ENCODE results near the gene PPP1R14C. TPM values are rescaled to one million over a fixed set of nuclear protein-coding genes. Genes with fewer than 3 reads are reported as not detected.

PPP1R14C gene
- total and polyA plus RNA-seq, 2 experiments from 2014 or later = 1.1 to 1.4 TPM

DNA sequence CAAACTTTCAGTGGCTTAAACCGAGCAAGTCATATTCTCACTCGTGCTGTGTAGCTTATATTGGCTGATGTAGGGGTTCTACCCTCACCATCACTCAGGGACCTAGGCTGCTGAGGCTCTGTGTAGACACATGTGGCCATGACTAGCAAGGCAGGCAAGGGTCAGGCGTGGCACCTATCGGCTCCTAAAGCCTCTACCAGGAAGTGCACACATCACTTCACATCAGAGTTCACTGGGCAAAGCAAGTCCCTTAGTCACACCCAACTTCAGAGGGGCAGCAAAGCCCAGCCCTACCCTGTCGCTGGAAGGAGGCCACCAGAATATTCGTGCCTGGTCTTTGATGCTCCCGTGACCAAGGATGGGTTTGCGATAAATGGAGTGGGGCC lies 42.9 kb downstream of the PPP1R14C start (continued):
- TF ChIP-seq, protein P1, sequence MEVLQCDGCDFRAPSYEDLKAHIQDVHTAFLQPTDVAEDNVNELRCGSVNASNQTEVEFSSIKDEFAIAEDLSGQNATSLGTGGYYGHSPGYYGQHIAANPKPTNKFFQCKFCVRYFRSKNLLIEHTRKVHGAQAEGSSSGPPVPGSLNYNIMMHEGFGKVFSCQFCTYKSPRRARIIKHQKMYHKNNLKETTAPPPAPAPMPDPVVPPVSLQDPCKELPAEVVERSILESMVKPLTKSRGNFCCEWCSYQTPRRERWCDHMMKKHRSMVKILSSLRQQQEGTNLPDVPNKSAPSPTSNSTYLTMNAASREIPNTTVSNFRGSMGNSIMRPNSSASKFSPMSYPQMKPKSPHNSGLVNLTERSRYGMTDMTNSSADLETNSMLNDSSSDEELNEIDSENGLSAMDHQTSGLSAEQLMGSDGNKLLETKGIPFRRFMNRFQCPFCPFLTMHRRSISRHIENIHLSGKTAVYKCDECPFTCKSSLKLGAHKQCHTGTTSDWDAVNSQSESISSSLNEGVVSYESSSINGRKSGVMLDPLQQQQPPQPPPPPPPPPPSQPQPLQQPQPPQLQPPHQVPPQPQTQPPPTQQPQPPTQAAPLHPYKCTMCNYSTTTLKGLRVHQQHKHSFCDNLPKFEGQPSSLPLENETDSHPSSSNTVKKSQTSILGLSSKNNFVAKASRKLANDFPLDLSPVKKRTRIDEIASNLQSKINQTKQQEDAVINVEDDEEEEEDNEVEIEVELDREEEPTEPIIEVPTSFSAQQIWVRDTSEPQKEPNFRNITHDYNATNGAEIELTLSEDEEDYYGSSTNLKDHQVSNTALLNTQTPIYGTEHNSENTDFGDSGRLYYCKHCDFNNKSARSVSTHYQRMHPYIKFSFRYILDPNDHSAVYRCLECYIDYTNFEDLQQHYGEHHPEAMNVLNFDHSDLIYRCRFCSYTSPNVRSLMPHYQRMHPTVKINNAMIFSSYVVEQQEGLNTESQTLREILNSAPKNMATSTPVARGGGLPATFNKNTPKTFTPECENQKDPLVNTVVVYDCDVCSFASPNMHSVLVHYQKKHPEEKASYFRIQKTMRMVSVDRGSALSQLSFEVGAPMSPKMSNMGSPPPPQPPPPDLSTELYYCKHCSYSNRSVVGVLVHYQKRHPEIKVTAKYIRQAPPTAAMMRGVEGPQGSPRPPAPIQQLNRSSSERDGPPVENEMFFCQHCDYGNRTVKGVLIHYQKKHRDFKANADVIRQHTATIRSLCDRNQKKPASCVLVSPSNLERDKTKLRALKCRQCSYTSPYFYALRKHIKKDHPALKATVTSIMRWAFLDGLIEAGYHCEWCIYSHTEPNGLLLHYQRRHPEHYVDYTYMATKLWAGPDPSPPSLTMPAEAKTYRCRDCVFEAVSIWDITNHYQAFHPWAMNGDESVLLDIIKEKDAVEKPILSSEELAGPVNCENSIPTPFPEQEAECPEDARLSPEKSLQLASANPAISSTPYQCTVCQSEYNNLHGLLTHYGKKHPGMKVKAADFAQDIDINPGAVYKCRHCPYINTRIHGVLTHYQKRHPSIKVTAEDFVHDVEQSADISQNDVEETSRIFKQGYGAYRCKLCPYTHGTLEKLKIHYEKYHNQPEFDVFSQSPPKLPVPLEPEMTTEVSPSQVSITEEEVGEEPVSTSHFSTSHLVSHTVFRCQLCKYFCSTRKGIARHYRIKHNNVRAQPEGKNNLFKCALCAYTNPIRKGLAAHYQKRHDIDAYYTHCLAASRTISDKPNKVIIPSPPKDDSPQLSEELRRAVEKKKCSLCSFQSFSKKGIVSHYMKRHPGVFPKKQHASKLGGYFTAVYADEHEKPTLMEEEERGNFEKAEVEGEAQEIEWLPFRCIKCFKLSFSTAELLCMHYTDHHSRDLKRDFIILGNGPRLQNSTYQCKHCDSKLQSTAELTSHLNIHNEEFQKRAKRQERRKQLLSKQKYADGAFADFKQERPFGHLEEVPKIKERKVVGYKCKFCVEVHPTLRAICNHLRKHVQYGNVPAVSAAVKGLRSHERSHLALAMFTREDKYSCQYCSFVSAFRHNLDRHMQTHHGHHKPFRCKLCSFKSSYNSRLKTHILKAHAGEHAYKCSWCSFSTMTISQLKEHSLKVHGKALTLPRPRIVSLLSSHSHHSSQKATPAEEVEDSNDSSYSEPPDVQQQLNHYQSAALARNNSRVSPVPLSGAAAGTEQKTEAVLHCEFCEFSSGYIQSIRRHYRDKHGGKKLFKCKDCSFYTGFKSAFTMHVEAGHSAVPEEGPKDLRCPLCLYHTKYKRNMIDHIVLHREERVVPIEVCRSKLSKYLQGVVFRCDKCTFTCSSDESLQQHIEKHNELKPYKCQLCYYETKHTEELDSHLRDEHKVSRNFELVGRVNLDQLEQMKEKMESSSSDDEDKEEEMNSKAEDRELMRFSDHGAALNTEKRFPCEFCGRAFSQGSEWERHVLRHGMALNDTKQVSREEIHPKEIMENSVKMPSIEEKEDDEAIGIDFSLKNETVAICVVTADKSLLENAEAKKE (CRISPR knock-in tag; IDR thresholded peaks at IDR 0.05) = no peak
- TF ChIP-seq NANOG (IDR thresholded peaks at IDR 0.05; ENCODE audit: borderline replicate concordance) (no peak), ZNF331 (CRISPR knock-in tag; IDR thresholded peaks at IDR 0.05; ENCODE audit: low read depth) (no peak)
- TF ChIP-seq, protein P2, sequence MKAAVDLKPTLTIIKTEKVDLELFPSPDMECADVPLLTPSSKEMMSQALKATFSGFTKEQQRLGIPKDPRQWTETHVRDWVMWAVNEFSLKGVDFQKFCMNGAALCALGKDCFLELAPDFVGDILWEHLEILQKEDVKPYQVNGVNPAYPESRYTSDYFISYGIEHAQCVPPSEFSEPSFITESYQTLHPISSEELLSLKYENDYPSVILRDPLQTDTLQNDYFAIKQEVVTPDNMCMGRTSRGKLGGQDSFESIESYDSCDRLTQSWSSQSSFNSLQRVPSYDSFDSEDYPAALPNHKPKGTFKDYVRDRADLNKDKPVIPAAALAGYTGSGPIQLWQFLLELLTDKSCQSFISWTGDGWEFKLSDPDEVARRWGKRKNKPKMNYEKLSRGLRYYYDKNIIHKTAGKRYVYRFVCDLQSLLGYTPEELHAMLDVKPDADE (IDR thresholded peaks at IDR 0.05) = no peak
- TF ChIP-seq, protein P3, sequence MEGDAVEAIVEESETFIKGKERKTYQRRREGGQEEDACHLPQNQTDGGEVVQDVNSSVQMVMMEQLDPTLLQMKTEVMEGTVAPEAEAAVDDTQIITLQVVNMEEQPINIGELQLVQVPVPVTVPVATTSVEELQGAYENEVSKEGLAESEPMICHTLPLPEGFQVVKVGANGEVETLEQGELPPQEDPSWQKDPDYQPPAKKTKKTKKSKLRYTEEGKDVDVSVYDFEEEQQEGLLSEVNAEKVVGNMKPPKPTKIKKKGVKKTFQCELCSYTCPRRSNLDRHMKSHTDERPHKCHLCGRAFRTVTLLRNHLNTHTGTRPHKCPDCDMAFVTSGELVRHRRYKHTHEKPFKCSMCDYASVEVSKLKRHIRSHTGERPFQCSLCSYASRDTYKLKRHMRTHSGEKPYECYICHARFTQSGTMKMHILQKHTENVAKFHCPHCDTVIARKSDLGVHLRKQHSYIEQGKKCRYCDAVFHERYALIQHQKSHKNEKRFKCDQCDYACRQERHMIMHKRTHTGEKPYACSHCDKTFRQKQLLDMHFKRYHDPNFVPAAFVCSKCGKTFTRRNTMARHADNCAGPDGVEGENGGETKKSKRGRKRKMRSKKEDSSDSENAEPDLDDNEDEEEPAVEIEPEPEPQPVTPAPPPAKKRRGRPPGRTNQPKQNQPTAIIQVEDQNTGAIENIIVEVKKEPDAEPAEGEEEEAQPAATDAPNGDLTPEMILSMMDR (conservative IDR thresholded peaks at IDR 0.05; ENCODE audit: low read depth in 2 of 2) = no peak
